Neural cell (in vitro differentiated cells): ENCODE results near the gene JAGN1. TPM values are rescaled to one million over a fixed set of nuclear protein-coding genes. Genes with fewer than 3 reads are reported as not detected.

Experiments
- H2AFZ ChIP-seq: fragments of 200-600, 300-800 bp; sonication (generic), shearing (Covaris generic); 2 replicates; pipeline ENCODE4 v1.6.0; 2014; ENCODE audit warnings: low read depth, mild to moderate bottlenecking, antibody characterized with exemption, low read length, moderate library complexity
- H3F3A ChIP-seq: fragments of 200-600 bp; shearing (Covaris generic); 2 replicates; pipeline ENCODE4 v1.6.1; 2016; ENCODE audit warnings: mild to moderate bottlenecking, moderate library complexity, mixed read lengths, antibody characterized with exemption, low read length; ENCODE audit not compliant: insufficient read depth, poor library complexity, severe bottlenecking
- H3K27ac ChIP-seq: fragments of 200-600, 300-800 bp; sonication (generic), shearing (Covaris generic); 2 replicates; pipeline ENCODE4 v1.5.1; 2014; ENCODE audit warnings: mild to moderate bottlenecking, low read length, moderate library complexity
- H3K27me3 ChIP-seq: fragments of 300-800, 200-600 bp; sonication (generic), shearing (Covaris generic); 2 replicates; pipeline ENCODE4 v1.6.0; 2014; ENCODE audit warnings: mild to moderate bottlenecking, low read depth, low read length, moderate library complexity; ENCODE audit not compliant: insufficient read depth
- H3K36me3 ChIP-seq: fragments of 300-800, 200-600 bp; sonication (generic), shearing (Covaris generic); 2 replicates; pipeline ENCODE4 v1.5.1; 2014; ENCODE audit warnings: mild to moderate bottlenecking, antibody characterized with exemption, low read length, moderate library complexity; ENCODE audit not compliant: insufficient read depth
- H3K4me2 ChIP-seq: fragments of 300-800, 200-600 bp; sonication (generic), shearing (Covaris generic); 2 replicates; pipeline ENCODE4 v1.6.0; 2014; ENCODE audit warnings: mild to moderate bottlenecking, low read length
- H3K4me3 ChIP-seq: fragments of 300-800, 200-600 bp; sonication (generic), shearing (Covaris generic); 2 replicates; pipeline ENCODE4 v1.5.1; 2014; ENCODE audit warnings: mild to moderate bottlenecking, low read length, moderate library complexity
- H3K79me2 ChIP-seq: fragments of 200-600 bp; shearing (Covaris generic); replicated peaks from 2 replicates; pipeline ENCODE4 v1.6.0; 2014; ENCODE audit warnings: mild to moderate bottlenecking, low read length, moderate library complexity; ENCODE audit not compliant: insufficient read depth
- H3K9ac ChIP-seq: fragments of 300-800, 200-600 bp; sonication (generic), shearing (Covaris generic); 2 replicates; pipeline ENCODE4 v1.6.1; 2016; ENCODE audit warnings: mild to moderate bottlenecking, low read length, mixed read lengths
- H3K9me2 ChIP-seq: fragments of 200-600 bp; shearing (Covaris generic); 2 replicates; pipeline ENCODE4 v1.6.1; 2016; ENCODE audit warnings: mild to moderate bottlenecking, low read length, mixed read lengths; ENCODE audit not compliant: insufficient read depth
- H3K9me3 ChIP-seq: fragments of 200-600, 300-800 bp; sonication (generic), shearing (Covaris generic); 2 replicates; pipeline ENCODE4 v1.6.1; 2016; ENCODE audit warnings: mild to moderate bottlenecking, mixed run types, low read length, moderate library complexity, mixed read lengths
- H4K20me1 ChIP-seq: fragments of 200-600 bp; shearing (Covaris generic); 2 replicates; pipeline ENCODE4 v1.6.1; 2016; ENCODE audit warnings: mild to moderate bottlenecking, mixed run types; ENCODE audit not compliant: insufficient read depth
- CTCF ChIP-seq: fragments of 450-650 bp; IDR thresholded peaks from 2 replicates; pipeline ENCODE4 v1.5.1; 2014; ENCODE audit warnings: antibody characterized with exemption, mild to moderate bottlenecking, moderate library complexity; ENCODE audit not compliant: poor library complexity, severe bottlenecking
- EP300 ChIP-seq: fragments of 450-650 bp; conservative IDR thresholded peaks from 2 replicates; pipeline ENCODE4 v1.6.1; 2014; ENCODE audit warnings: antibody characterized with exemption, mild to moderate bottlenecking, moderate library complexity; ENCODE audit not compliant: poor library complexity, severe bottlenecking
- EZH2 ChIP-seq: fragments of 200-600, 300-800 bp; shearing (Covaris generic), sonication (generic); IDR thresholded peaks from 2 replicates; pipeline ENCODE4 v1.6.1; 2014; ENCODE audit warnings: antibody characterized with exemption, low read length, borderline replicate concordance, mild to moderate bottlenecking; ENCODE audit not compliant: insufficient read depth, poor library complexity, severe bottlenecking
- MXI1 ChIP-seq: fragments of 450-650 bp; conservative IDR thresholded peaks from 2 replicates; pipeline ENCODE4 v1.6.1; 2014; ENCODE audit warnings: antibody characterized with exemption, mild to moderate bottlenecking; ENCODE audit not compliant: poor library complexity, severe bottlenecking
- POLR2AphosphoS5 ChIP-seq: IDR thresholded peaks from 2 replicates; pipeline ENCODE4 v1.6.1; 2012
- RAD21 ChIP-seq: fragments of 450-650 bp; conservative IDR thresholded peaks from 2 replicates; pipeline ENCODE4 v1.6.1; 2014; ENCODE audit warnings: antibody characterized with exemption, mild to moderate bottlenecking, moderate library complexity
- REST ChIP-seq: IDR thresholded peaks from 2 replicates; pipeline ENCODE4 v1.6.1; 2012; ENCODE audit warnings: borderline replicate concordance
- SMC3 ChIP-seq: fragments of 450-650 bp; conservative IDR thresholded peaks from 2 replicates; pipeline ENCODE4 v1.6.1; 2014; ENCODE audit warnings: antibody characterized with exemption, mild to moderate bottlenecking, moderate library complexity; ENCODE audit not compliant: poor library complexity
- TAF1 ChIP-seq: IDR thresholded peaks from 2 replicates; pipeline ENCODE4 v1.6.1; 2012; ENCODE audit warnings: low read depth
- polyA plus RNA-seq: library from polyadenylated mRNA; depleted of rRNA; stranded (reverse); fragments of >200 nt; gene quantifications from 2 replicates; pipeline ENCODE4 v1.2.3, GENCODE V29; 2014

JAGN1 gene
- polyA plus RNA-seq, 1 donor from 2014 or later, result 26.5 TPM

GRCh38 chr3:9911863-9912262 is 21.5 kb downstream of the JAGN1 start:
- Histone ChIP-seq H3K27ac (no peak overlapping the region), H3K4me3 (no peak overlapping the region), H3F3A (no peaks in the 10 kb centered on the region), H4K20me1 (no peaks in the 10 kb centered on the region), H3K9ac (no peak overlapping the region), H3K79me2 (no peaks in the 10 kb centered on the region), H3K27me3 (peaks cover 16% of the 10 kb centered on the region), H3K4me2 (no peak overlapping the region), H3K9me2 (no peaks in the 10 kb centered on the region), H3K9me3 (no peaks in the 10 kb centered on the region), H2AFZ (no peak overlapping the region), H3K36me3 (no peaks in the 10 kb centered on the region)
- TF ChIP-seq MXI1 (no peak), CTCF (no peak), POLR2AphosphoS5 (no peak), REST (no peak), RAD21 (no peak), EP300 (no peak), EZH2 (no peak), SMC3 (no peak), TAF1 (no peak)

GRCh38 chr3:9912294-9912935 is 22.0 kb downstream of the JAGN1 start:
- Histone ChIP-seq H3K27ac (no peak overlapping the region), H3K9me2 (no peaks in the 10 kb centered on the region), H3K4me2 (no peak overlapping the region), H3K27me3 (peaks cover 16% of the 10 kb centered on the region), H3F3A (no peaks in the 10 kb centered on the region), H2AFZ (no peak overlapping the region), H4K20me1 (no peaks in the 10 kb centered on the region), H3K36me3 (no peaks in the 10 kb centered on the region), H3K9ac (no peak overlapping the region), H3K4me3 (no peak overlapping the region), H3K79me2 (no peaks in the 10 kb centered on the region), H3K9me3 (no peaks in the 10 kb centered on the region)
- TF ChIP-seq EZH2, result no peak
- no peak for TF ChIP-seq SMC3
- no peak for TF ChIP-seq EP300
- no peak for TF ChIP-seq TAF1
- no peak for TF ChIP-seq REST
- TF ChIP-seq RAD21, result no peak
- TF ChIP-seq MXI1, result no peak
- no peak for TF ChIP-seq CTCF
- no peak for TF ChIP-seq POLR2AphosphoS5
